Neural progenitor cell (in vitro differentiated cells): Measurements from ENCODE around the gene MBTPS1. TPM values are rescaled to one million over a fixed set of nuclear protein-coding genes. Genes with fewer than 3 reads are reported as not detected.

Source experiments
- DNase-seq: peaks from one replicate; pipeline ENCODE4 v3.0.0-alpha.2; 2016; ENCODE audit warnings: low spot score
- H2AFZ ChIP-seq: fragments of 200-600 bp; sonication (generic); replicated peaks from 2 replicates; pipeline ENCODE4 v1.6.1; 2016; ENCODE audit warnings: antibody characterized with exemption
- H3F3A ChIP-seq: fragments of 200-600 bp; sonication (generic); 2 replicates; pipeline ENCODE4 v1.6.1; 2016; ENCODE audit warnings: antibody characterized with exemption, low read depth
- H3K27ac ChIP-seq: fragments of 200-600 bp; sonication (generic); 2 replicates; pipeline ENCODE4 v1.5.1; 2016; ENCODE audit warnings: mild to moderate bottlenecking
- H3K27me3 ChIP-seq: fragments of 200-600 bp; sonication (generic); 2 replicates; pipeline ENCODE4 v1.6.1; 2016; ENCODE audit warnings: mild to moderate bottlenecking, moderate library complexity
- H3K36me3 ChIP-seq: fragments of 200-600 bp; sonication (generic); 2 replicates; pipeline ENCODE4 v1.5.1; 2016
- H3K4me1 ChIP-seq: fragments of 200-600 bp; sonication (generic); 2 replicates; pipeline ENCODE4 v1.6.1; 2016; ENCODE audit warnings: mixed run types
- H3K4me2 ChIP-seq: fragments of 200-600 bp; sonication (generic); 2 replicates; pipeline ENCODE4 v1.6.1; 2016
- H3K4me3 ChIP-seq: fragments of 200-600 bp; sonication (generic); 2 replicates; pipeline ENCODE4 v1.5.1; 2016
- H3K79me2 ChIP-seq: fragments of 200-600 bp; sonication (generic); 2 replicates; pipeline ENCODE4 v1.6.1; 2016; ENCODE audit warnings: low read depth
- H3K9ac ChIP-seq: fragments of 200-600 bp; sonication (generic); 2 replicates; pipeline ENCODE4 v1.6.1; 2016
- H3K9me3 ChIP-seq: fragments of 200-600 bp; sonication (generic); 2 replicates; pipeline ENCODE4 v1.5.1; 2016; ENCODE audit warnings: low read depth
- H4K20me1 ChIP-seq: fragments of 200-600 bp; sonication (generic); 2 replicates; pipeline ENCODE4 v1.6.1; 2016; ENCODE audit warnings: low read depth
- H3K27ac Mint-ChIP-seq: 3 replicates; pipeline ENCODE4 v1.8.0; 2021; ENCODE audit warnings: mixed read lengths
- H3K27me3 Mint-ChIP-seq: 2 replicates; pipeline ENCODE4 v1.8.0; 2022; ENCODE audit warnings: low read depth, mild to moderate bottlenecking, inconsistent platforms, moderate library complexity, mixed read lengths; ENCODE audit not compliant: insufficient read depth
- H3K36me3 Mint-ChIP-seq: 3 replicates; pipeline ENCODE4 v1.8.0; 2021; ENCODE audit warnings: mixed read lengths
- H3K4me1 Mint-ChIP-seq: 3 replicates; pipeline ENCODE4 v1.8.0; 2021; ENCODE audit warnings: mixed read lengths
- H3K4me3 Mint-ChIP-seq: 3 replicates; pipeline ENCODE4 v1.8.0; 2021; ENCODE audit warnings: mild to moderate bottlenecking, moderate library complexity, mixed read lengths
- H3K9me3 Mint-ChIP-seq: 3 replicates; pipeline ENCODE4 v1.8.0; 2020; ENCODE audit warnings: mixed read lengths
- EZH2 ChIP-seq: fragments of 200-600 bp; sonication (generic); IDR thresholded peaks from 2 replicates; pipeline ENCODE4 v1.6.1; 2017; ENCODE audit warnings: antibody characterized with exemption, mild to moderate bottlenecking, moderate library complexity
- EZH2phosphoT487 ChIP-seq: fragments of 200-600 bp; sonication (generic); IDR thresholded peaks from 2 replicates; pipeline ENCODE4 v1.6.1; 2017; ENCODE audit warnings: antibody characterized with exemption
- total RNA-seq: library from RNA; depleted of rRNA; stranded (reverse); fragments of >200 nt; gene quantifications from 2 replicates; pipeline ENCODE4 v1.2.3, GENCODE V29; 2015; ENCODE audit warnings: low replicate concordance
- TF ChIP-seq, protein P1 (sequence below): fragments of 200-600 bp; sonication (generic); IDR thresholded peaks from 2 replicates; pipeline ENCODE4 v1.5.1; 2017; ENCODE audit warnings: antibody characterized with exemption, mild to moderate bottlenecking

MBTPS1 gene
- total RNA-seq, 1 donor from 2014 or later = 52.3 TPM

DNA sequence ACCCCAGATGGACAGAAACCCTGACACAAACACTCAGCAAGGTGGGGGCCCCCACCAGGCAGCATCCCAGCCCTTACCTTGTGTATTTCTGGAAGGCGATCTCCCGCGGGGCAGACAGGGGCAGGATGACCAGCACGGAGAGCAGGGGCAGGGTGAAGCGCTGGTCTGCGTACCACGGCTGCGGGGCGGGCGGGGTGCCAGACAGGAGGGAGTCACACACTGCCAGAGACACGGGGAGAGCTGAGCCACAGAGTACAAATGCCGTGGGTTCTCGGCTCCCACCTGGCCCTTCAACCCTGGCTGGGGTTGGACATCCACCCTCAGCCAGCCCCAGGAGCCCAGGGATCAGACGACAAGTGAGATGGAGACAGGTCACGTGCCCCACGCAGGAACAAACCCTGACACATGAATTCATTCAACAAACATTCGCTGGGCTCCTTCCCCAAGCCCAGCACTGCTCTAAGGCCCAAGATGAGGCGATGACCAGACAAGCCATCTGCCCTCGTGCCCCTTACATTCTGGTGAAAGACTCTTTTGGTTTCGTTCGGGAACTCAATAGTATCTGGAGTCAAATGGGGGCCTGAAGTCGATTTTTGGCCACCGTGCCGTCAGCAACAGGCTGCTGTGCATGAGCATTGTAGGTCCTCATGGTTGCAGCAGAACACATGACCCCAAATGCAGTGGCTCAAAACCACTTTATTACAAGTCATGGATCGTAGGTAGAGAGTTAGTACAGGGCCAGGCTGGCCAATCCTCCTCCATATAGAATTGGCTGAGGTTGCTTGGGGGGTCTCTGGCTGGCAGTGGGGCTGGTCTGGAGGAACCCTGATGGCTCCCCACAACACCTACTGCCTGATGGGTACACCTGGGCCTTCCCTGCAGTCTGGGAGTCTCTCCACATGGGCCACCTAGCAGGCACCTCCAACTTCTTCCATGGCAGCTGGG, 83.2 kb downstream of the MBTPS1 start:
- Histone ChIP-seq H3K9me3 (no peaks in the 10 kb centered on the region), H3K27me3 (no peaks in the 10 kb centered on the region), H3K9ac (no peak overlapping the region), H3K79me2 (no peaks in the 10 kb centered on the region), H3K27ac (no peak overlapping the region), H3K36me3 (no peaks in the 10 kb centered on the region), H3K4me2 (peak overlapping the region; percentile 54), H2AFZ (no peak overlapping the region), H3K4me1 (peaks cover 16% of the 10 kb centered on the region), H3K4me3 (no peak overlapping the region), H3F3A (peaks cover 10% of the 10 kb centered on the region), H4K20me1 (no peaks in the 10 kb centered on the region)
- Mint-ChIP-seq H3K4me1 (peaks cover 38% of the 10 kb centered on the region), H3K27ac (peak overlapping the region; percentile 97), H3K27me3 (peaks cover 17% of the 10 kb centered on the region), H3K4me3 (peak overlapping the region; percentile 50), H3K36me3 (peaks cover 3% of the 10 kb centered on the region), H3K9me3 (peaks cover 20% of the 10 kb centered on the region)
- no peak for DNase-seq
- TF ChIP-seq, protein P1, sequence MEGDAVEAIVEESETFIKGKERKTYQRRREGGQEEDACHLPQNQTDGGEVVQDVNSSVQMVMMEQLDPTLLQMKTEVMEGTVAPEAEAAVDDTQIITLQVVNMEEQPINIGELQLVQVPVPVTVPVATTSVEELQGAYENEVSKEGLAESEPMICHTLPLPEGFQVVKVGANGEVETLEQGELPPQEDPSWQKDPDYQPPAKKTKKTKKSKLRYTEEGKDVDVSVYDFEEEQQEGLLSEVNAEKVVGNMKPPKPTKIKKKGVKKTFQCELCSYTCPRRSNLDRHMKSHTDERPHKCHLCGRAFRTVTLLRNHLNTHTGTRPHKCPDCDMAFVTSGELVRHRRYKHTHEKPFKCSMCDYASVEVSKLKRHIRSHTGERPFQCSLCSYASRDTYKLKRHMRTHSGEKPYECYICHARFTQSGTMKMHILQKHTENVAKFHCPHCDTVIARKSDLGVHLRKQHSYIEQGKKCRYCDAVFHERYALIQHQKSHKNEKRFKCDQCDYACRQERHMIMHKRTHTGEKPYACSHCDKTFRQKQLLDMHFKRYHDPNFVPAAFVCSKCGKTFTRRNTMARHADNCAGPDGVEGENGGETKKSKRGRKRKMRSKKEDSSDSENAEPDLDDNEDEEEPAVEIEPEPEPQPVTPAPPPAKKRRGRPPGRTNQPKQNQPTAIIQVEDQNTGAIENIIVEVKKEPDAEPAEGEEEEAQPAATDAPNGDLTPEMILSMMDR = no peak
- TF ChIP-seq EZH2phosphoT487 (no peak), EZH2 (no peak)

GRCh38 chr16:84032458-84033178, 84.1 kb downstream of the MBTPS1 start:
- H3K36me3 ChIP-seq = no peaks in the 10 kb centered on the region
- H3K9me3 ChIP-seq = no peaks in the 10 kb centered on the region
- H3F3A ChIP-seq = peaks cover 10% of the 10 kb centered on the region
- Mint-ChIP-seq H3K27me3 (peaks cover 13% of the 10 kb centered on the region), H3K36me3 (peaks cover 3% of the 10 kb centered on the region), H3K27ac (peak overlapping the region; percentile 97), H3K4me1 (peaks cover 43% of the 10 kb centered on the region), H3K4me3 (peak overlapping the region; percentile 37), H3K9me3 (peaks cover 18% of the 10 kb centered on the region)
- TF ChIP-seq EZH2 (no peak), EZH2phosphoT487 (no peak)
- TF ChIP-seq, protein P1 = no peak
- H3K9ac ChIP-seq = no peak overlapping the region
- no peaks in the 10 kb centered on the region for H3K27me3 ChIP-seq
- H3K79me2 ChIP-seq = no peaks in the 10 kb centered on the region
- H3K4me1 ChIP-seq = peaks cover 20% of the 10 kb centered on the region
- H4K20me1 ChIP-seq = no peaks in the 10 kb centered on the region
- no peak overlapping the region for H2AFZ ChIP-seq
- peak overlapping the region; percentile 54 for H3K4me2 ChIP-seq
- no peak overlapping the region for H3K27ac ChIP-seq
- DNase-seq = peak; percentile 89
- H3K4me3 ChIP-seq = no peak overlapping the region

DNA sequence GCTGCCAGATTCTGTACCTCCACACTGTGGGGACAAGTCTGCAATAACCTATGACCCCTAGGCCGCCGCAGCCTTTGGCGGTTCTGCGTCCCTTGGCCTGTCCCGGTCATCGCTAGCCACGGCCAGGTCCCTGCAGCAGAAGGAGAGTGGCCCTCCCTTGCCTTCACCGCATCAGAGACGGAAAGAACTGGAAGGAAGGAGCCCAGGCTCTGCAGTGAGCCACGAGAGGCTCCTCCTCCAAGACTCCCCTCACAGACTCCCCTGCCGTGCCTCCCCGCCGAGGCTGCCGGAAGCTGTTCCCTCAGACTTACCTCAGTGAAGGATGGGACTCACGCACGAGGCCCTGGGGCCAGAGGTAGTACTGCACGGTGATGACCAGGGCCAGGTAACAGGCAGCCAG, 85.2 kb downstream of the MBTPS1 start:
- H3K4me1 ChIP-seq = peaks cover 30% of the 10 kb centered on the region
- DNase-seq = no peak
- peaks cover 10% of the 10 kb centered on the region for H3F3A ChIP-seq
- H3K4me1 Mint-ChIP-seq = peaks cover 51% of the 10 kb centered on the region
- H2AFZ ChIP-seq = no peak overlapping the region
- H3K79me2 ChIP-seq = no peaks in the 10 kb centered on the region
- no peaks in the 10 kb centered on the region for H3K36me3 ChIP-seq
- no peak overlapping the region for H3K4me3 Mint-ChIP-seq
- no peak overlapping the region for H3K27ac ChIP-seq
- H3K36me3 Mint-ChIP-seq = peaks cover 3% of the 10 kb centered on the region
- H3K4me3 ChIP-seq = no peak overlapping the region
- peaks cover 11% of the 10 kb centered on the region for H3K27me3 Mint-ChIP-seq
- no peak overlapping the region for H3K9ac ChIP-seq
- H3K9me3 ChIP-seq = no peaks in the 10 kb centered on the region
- no peaks in the 10 kb centered on the region for H4K20me1 ChIP-seq
- H3K27me3 ChIP-seq = no peaks in the 10 kb centered on the region
- peak overlapping the region; percentile 61 for H3K27ac Mint-ChIP-seq
- peaks cover 18% of the 10 kb centered on the region for H3K9me3 Mint-ChIP-seq
- TF ChIP-seq EZH2 = no peak
- no peak for TF ChIP-seq EZH2phosphoT487
- TF ChIP-seq, protein P1 = no peak
- no peak overlapping the region for H3K4me2 ChIP-seq
